ENCODE results near the gene CFAP221. TPM values are rescaled to one million over a fixed set of nuclear protein-coding genes. Genes with fewer than 3 reads are reported as not detected.

The CFAP221 gene
- total RNA-seq, 1 experiment from 2014 or later: 0.20 TPM

DNA sequence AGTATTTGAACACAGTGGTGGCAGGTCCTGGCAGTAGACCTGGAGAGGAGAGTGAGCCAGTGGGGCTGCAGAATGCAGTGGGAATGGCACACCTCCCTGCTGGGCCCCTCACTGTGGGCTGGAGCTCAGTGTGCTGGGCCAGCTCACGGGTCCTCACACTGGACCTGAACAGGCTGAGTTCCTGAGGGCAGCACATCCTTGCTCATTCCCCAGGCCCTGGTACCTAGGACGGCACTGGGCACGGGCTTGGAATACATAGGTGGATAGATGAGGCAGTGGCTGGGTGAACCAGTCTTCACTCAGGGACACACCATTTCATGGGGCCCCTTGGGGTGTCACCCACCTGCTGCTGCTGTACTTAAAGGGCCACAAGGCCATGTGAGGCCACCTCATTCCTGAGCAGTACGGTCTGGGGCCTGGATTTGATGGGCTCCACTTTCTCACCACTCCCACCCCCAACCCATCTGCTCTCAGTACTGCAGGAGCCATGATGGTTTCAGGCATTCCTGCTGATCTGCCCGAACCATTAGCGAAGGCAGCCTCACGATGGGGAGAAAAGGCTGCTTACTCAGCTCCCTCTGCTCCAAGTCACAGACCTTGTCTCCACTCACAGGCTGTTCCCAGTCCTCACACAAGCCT, 138.9 kb downstream of the CFAP221 start:
- peaks cover 22 to 43% (median 28%) of the 10 kb centered on the region in 3 experiments for H3K36me3 Mint-ChIP-seq (ENCODE audit: insufficient read depth in 1 of 3, low read depth in 3 of 3)

More for the DNA sequence above, 138.9 kb downstream of the CFAP221 start:
- peaks cover 3% of the 10 kb centered on the region for H3K79me1 ChIP-seq (ENCODE audit: insufficient read depth, low read depth, low read length, poor library complexity, severe bottlenecking)
- H3K9ac ChIP-seq (ENCODE audit: extremely low read depth, insufficient read length, low read length): no peak overlapping the region
- no peak overlapping the region for H3K4me2 ChIP-seq (ENCODE audit: insufficient read depth, insufficient read length, low read length)
- WGBS (ENCODE audit: extremely low coverage, insufficient read length, low lambda C conversion rate): no CpG with 5 or more reads among the region's 7 CpGs
- H3K27ac ChIP-seq (ENCODE audit: insufficient read length, low read depth, low read length): no peak overlapping the region
- H3K14ac ChIP-seq (ENCODE audit: insufficient read depth, low read length): no peak overlapping the region
- no peak overlapping the region for H3K23ac ChIP-seq (ENCODE audit: insufficient read length, low read depth, low read length)
- H2BK120ac ChIP-seq (ENCODE audit: low read depth, low read length, poor library complexity, severe bottlenecking): no peak overlapping the region
- H2AFZ ChIP-seq (ENCODE audit: low read length): no peak overlapping the region
- H3K79me2 ChIP-seq (ENCODE audit: insufficient read depth, low read length): peaks cover 8% of the 10 kb centered on the region; the same call in 1 of the 2 replicates
- no peak overlapping the region for H3K56ac ChIP-seq (ENCODE audit: insufficient read length, low read depth, low read length)
- Mint-ChIP-seq H3K27me3 (ENCODE audit: low read depth) (no peaks in the 10 kb centered on the region), H3K27ac (peak overlapping the region in 2 of 3 experiments; percentile 55 to 87; a peak in 2 of 7 replicates), H3K4me3 (no peak overlapping the region; a peak in 1 of 5 replicates), H3K4me1 (peaks cover 37 to 39% of the 10 kb centered on the region in 2 experiments), H3K9me3 (peaks cover 0 to 3% of the 10 kb centered on the region in 2 experiments; a peak in 1 of 5 replicates)
- peaks cover 4% of the 10 kb centered on the region for H3K4me1 ChIP-seq (ENCODE audit: insufficient read depth, low read length)
- no peak overlapping the region for H2BK12ac ChIP-seq (ENCODE audit: insufficient read length, low read depth, low read length)
- DNase-seq: no peak
- no peak overlapping the region for H3K18ac ChIP-seq (ENCODE audit: insufficient read length, low read depth, low read length)
- no peaks in the 10 kb centered on the region for H3K9me3 ChIP-seq (ENCODE audit: control insufficient read depth, low read depth, low read length)
- no peak overlapping the region for H4K5ac ChIP-seq (ENCODE audit: insufficient read length, low read depth, low read length)
- H2BK20ac ChIP-seq (ENCODE audit: low read depth, low read length, poor library complexity, severe bottlenecking): no peak overlapping the region
- no peak overlapping the region for H2AK5ac ChIP-seq (ENCODE audit: insufficient read length, low read length)
- H3K4ac ChIP-seq (ENCODE audit: low read depth, low read length): no peak overlapping the region
- H4K8ac ChIP-seq (replicated peaks; ENCODE audit: insufficient read length, low read depth, low read length): no peak overlapping the region
- no peak overlapping the region for H2BK5ac ChIP-seq (ENCODE audit: insufficient read length, low read length)
- H3T11ph ChIP-seq (ENCODE audit: low read length): no peak overlapping the region
- peaks cover 7% of the 10 kb centered on the region for H3K23me2 ChIP-seq (ENCODE audit: insufficient read length, low read depth, low read length, poor library complexity, severe bottlenecking)
- no peak for TF ChIP-seq CTCF (conservative IDR thresholded peaks at IDR 0.05)
- H3K27me3 ChIP-seq (ENCODE audit: insufficient read depth, low read length): no peaks in the 10 kb centered on the region
- no peak overlapping the region for H4K91ac ChIP-seq (ENCODE audit: insufficient read length, low read depth, low read length)
- no peak overlapping the region for H2BK15ac ChIP-seq (ENCODE audit: low read depth, low read length)
- no peaks in the 10 kb centered on the region for H4K20me1 ChIP-seq (ENCODE audit: control insufficient read depth, insufficient read depth, insufficient read length)

Measured in H9 (cell line).